ENCODE data around the gene OSBPL10.

Gene OSBPL10

GRCh38 chr3:31959951-31960792, 20.9 kb downstream of the OSBPL10 start:
- no peak for ATAC-seq
- no peak for TF ChIP-seq BACH2 (CRISPR knock-in tag; IDR thresholded peaks at IDR 0.05; ENCODE audit: borderline replicate concordance)
- no peak for TF ChIP-seq ZFP30 (CRISPR knock-in tag; IDR thresholded peaks at IDR 0.05)
- TF ChIP-seq ZNF8 (CRISPR knock-in tag; IDR thresholded peaks at IDR 0.05): no peak
- no peak for TF ChIP-seq CSDC2 (CRISPR knock-in tag; IDR thresholded peaks at IDR 0.05)
- TF ChIP-seq CSRNP3 (CRISPR knock-in tag; IDR thresholded peaks at IDR 0.05): no peak
- TF ChIP-seq TCF4 (CRISPR knock-in tag; IDR thresholded peaks at IDR 0.05; ENCODE audit: borderline replicate concordance): no peak

- ATAC-seq: no peak
- no peak for TF ChIP-seq BACH2 (CRISPR knock-in tag; IDR thresholded peaks at IDR 0.05; ENCODE audit: borderline replicate concordance)
- TF ChIP-seq ZNF565 (CRISPR knock-in tag; conservative IDR thresholded peaks at IDR 0.05; ENCODE audit: low read depth): no peak
- TF ChIP-seq RARB (CRISPR knock-in tag; IDR thresholded peaks at IDR 0.05): no peak
- no peak for TF ChIP-seq PATZ1 (CRISPR knock-in tag; IDR thresholded peaks at IDR 0.05; ENCODE audit: borderline replicate concordance)
- TF ChIP-seq ISL1 (CRISPR knock-in tag; IDR thresholded peaks at IDR 0.05): no peak
- no peak for TF ChIP-seq ZNF8 (CRISPR knock-in tag; IDR thresholded peaks at IDR 0.05)
- no peak for TF ChIP-seq PPARA (CRISPR knock-in tag; IDR thresholded peaks at IDR 0.05; ENCODE audit: borderline replicate concordance)
- TF ChIP-seq ESRRG (CRISPR knock-in tag; IDR thresholded peaks at IDR 0.05): no peak
- no peak for TF ChIP-seq ZFP30 (CRISPR knock-in tag; IDR thresholded peaks at IDR 0.05)
- no peak for TF ChIP-seq CSRNP3 (CRISPR knock-in tag; IDR thresholded peaks at IDR 0.05)
- TF ChIP-seq CSDC2 (CRISPR knock-in tag; IDR thresholded peaks at IDR 0.05): no peak
- TF ChIP-seq GLIS3 (CRISPR knock-in tag; IDR thresholded peaks at IDR 0.05): no peak
These were observed 21.8 kb downstream of the OSBPL10 start for GRCh38 chr3:31959251-31959650.

GRCh38 chr3:31958701-31959152, 22.3 kb downstream of the OSBPL10 start:
- ATAC-seq: no peak
- TF ChIP-seq TCF4 (CRISPR knock-in tag; IDR thresholded peaks at IDR 0.05; ENCODE audit: borderline replicate concordance): no peak
- TF ChIP-seq ISL1 (CRISPR knock-in tag; IDR thresholded peaks at IDR 0.05): no peak
- TF ChIP-seq ESRRG (CRISPR knock-in tag; IDR thresholded peaks at IDR 0.05): no peak
- TF ChIP-seq SNAI2 (CRISPR knock-in tag; IDR thresholded peaks at IDR 0.05): no peak
- no peak for TF ChIP-seq PPARA (CRISPR knock-in tag; IDR thresholded peaks at IDR 0.05; ENCODE audit: borderline replicate concordance)
- TF ChIP-seq CREB5 (CRISPR knock-in tag; IDR thresholded peaks at IDR 0.05; ENCODE audit: low read depth): no peak
- no peak for TF ChIP-seq GLIS3 (CRISPR knock-in tag; IDR thresholded peaks at IDR 0.05)
- no peak for TF ChIP-seq ARNTL (CRISPR knock-in tag; IDR thresholded peaks at IDR 0.05; ENCODE audit: borderline replicate concordance, low read depth)
- TF ChIP-seq ZFP30 (CRISPR knock-in tag; IDR thresholded peaks at IDR 0.05): no peak
- TF ChIP-seq RARB (CRISPR knock-in tag; IDR thresholded peaks at IDR 0.05): no peak
- TF ChIP-seq CSRNP3 (CRISPR knock-in tag; IDR thresholded peaks at IDR 0.05): no peak
- TF ChIP-seq CSDC2 (CRISPR knock-in tag; IDR thresholded peaks at IDR 0.05): no peak
- no peak for TF ChIP-seq OSR1 (CRISPR knock-in tag; IDR thresholded peaks at IDR 0.05)
- no peak for TF ChIP-seq BACH2 (CRISPR knock-in tag; IDR thresholded peaks at IDR 0.05; ENCODE audit: borderline replicate concordance)
- no peak for TF ChIP-seq ZNF70 (CRISPR knock-in tag; IDR thresholded peaks at IDR 0.05)
- TF ChIP-seq PATZ1 (CRISPR knock-in tag; IDR thresholded peaks at IDR 0.05; ENCODE audit: borderline replicate concordance): no peak
- TF ChIP-seq TSHZ2 (CRISPR knock-in tag; IDR thresholded peaks at IDR 0.05): no peak

Measured in SK-N-SH treated with all-trans-retinoic acid at 6 μM for 48 hours (cell line).